Gastrocnemius medialis (tissue), 4 donors: ENCODE results near the gene FYB1.

Source experiments
- POLR2A ChIP-seq, 2 donors: fragments of 450-650 bp; IDR thresholded peaks; one replicate each; pipeline ENCODE4 v1.6.1; 2017; ENCODE audit warnings: antibody characterized with exemption in 2 of 2, mild to moderate bottlenecking in 2 of 2, moderate library complexity in 2 of 2
- TF ChIP-seq, protein P1 (sequence below), 5 experiments: fragments of 450-650 bp in 3 of 5; fragments of 200-600 bp in 2 of 5; sonication (generic) in 2 of 5; IDR thresholded peaks in 4 of 5; conservative IDR thresholded peaks in 1 of 5; 1 replicate in 4 of 5; 2 replicates in 1 of 5; pipeline ENCODE4 v1.5.1; 2016 to 2019; ENCODE audit warnings: antibody characterized with exemption in 5 of 5, mild to moderate bottlenecking in 3 of 5, moderate library complexity in 3 of 5

DNA sequence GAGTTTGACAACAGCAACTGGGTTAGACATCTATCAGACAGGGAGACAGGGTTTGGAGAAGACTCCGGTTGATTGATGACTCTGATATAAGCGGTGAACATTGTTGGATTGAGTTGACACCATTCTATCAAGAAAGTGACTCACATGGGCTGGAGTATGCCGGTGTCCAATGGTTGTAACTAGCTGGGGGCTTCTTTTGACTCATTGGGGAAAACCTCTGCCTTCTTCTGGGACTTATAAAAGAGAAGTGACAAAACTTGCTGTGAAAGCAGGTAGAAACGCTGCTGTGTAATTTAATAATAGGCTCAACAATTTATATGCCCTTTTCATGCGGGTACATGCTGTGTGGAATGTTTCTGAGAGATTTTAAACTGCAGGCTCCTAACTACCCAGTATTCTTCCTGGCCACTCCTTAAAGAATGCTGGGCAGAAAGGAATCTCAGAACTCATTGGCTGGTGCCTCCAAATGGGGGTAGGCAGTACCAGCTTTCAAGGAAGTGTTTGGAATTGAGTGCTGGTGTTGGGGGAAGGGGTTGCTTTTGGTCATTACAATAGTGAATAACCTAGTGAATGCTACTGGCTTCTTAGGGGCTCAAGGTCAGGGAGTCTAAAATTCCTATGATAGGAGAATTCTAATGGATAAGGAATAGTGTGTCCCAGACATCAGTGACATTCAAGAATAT, 43.9 kb downstream of the FYB1 start:
- TF ChIP-seq, protein P1, sequence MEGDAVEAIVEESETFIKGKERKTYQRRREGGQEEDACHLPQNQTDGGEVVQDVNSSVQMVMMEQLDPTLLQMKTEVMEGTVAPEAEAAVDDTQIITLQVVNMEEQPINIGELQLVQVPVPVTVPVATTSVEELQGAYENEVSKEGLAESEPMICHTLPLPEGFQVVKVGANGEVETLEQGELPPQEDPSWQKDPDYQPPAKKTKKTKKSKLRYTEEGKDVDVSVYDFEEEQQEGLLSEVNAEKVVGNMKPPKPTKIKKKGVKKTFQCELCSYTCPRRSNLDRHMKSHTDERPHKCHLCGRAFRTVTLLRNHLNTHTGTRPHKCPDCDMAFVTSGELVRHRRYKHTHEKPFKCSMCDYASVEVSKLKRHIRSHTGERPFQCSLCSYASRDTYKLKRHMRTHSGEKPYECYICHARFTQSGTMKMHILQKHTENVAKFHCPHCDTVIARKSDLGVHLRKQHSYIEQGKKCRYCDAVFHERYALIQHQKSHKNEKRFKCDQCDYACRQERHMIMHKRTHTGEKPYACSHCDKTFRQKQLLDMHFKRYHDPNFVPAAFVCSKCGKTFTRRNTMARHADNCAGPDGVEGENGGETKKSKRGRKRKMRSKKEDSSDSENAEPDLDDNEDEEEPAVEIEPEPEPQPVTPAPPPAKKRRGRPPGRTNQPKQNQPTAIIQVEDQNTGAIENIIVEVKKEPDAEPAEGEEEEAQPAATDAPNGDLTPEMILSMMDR (IDR thresholded peaks at IDR 0.05 in 4 of 5, conservative IDR thresholded peaks at IDR 0.05 in 1 of 5), result no peak
- TF ChIP-seq POLR2A (IDR thresholded peaks at IDR 0.05), result no peak
